DOHH2 (cell line): Measurements from ENCODE around the gene PARP3.
"Not testable (repeated sequence)": the region's sequence is repeated elsewhere in the genome, so short reads cannot be mapped to it uniquely, and the experiment has no call there.

Source experiments
- CTCF ChIP-seq: fragments of 200-600 bp; sonication (generic); IDR thresholded peaks from one replicate; pipeline ENCODE4 v1.5.1; 2014; ENCODE audit warnings: antibody characterized with exemption, mild to moderate bottlenecking, low read depth, low read length; ENCODE audit not compliant: poor library complexity, severe bottlenecking
- EZH2phosphoT487 ChIP-seq: fragments of 200-600 bp; sonication (generic); IDR thresholded peaks from 2 replicates; pipeline ENCODE4 v1.6.1; 2017; ENCODE audit warnings: borderline replicate concordance, mild to moderate bottlenecking, antibody characterized with exemption, low read length, moderate library complexity, mixed read lengths

- TF ChIP-seq CTCF, EZH2phosphoT487: not testable (repeated sequence)
Measured at GRCh38 chr3:51993657-51994056, 51.5 kb downstream of the PARP3 start.
